Fibroblast of lung (primary cell): ENCODE measurements around the gene RABGAP1L. TPM values are rescaled to one million over a fixed set of nuclear protein-coding genes. Genes with fewer than 3 reads are reported as not detected.
"Not testable (repeated sequence)": the region's sequence is repeated elsewhere in the genome, so short reads cannot be mapped to it uniquely, and the experiment has no call there.

Source experiments
- DNase-seq, 2 donors: peaks; one replicate each; pipeline versions ENCODE4 v3.0.0 to v3.0.0-alpha.2; 2010; ENCODE audit warnings: low read depth in 2 of 2
- H2AFZ ChIP-seq: 2 replicates; pipeline ENCODE4 v1.5.1; 2012; ENCODE audit warnings: low read length, control low read depth, inconsistent platforms
- H3K27ac ChIP-seq: 2 replicates; pipeline ENCODE4 v1.5.1; 2011; ENCODE audit warnings: low read length, control low read depth; ENCODE audit not compliant: insufficient read depth
- H3K27me3 ChIP-seq: 2 replicates; pipeline ENCODE4 v1.5.1; 2011; ENCODE audit warnings: mild to moderate bottlenecking, low read length; ENCODE audit not compliant: control insufficient read depth, insufficient read depth
- H3K36me3 ChIP-seq: 2 replicates; pipeline ENCODE4 v1.5.1; 2011; ENCODE audit warnings: low read length; ENCODE audit not compliant: control insufficient read depth, insufficient read depth
- H3K4me1 ChIP-seq: 2 replicates; pipeline ENCODE4 v1.5.1; 2011; ENCODE audit warnings: low read length; ENCODE audit not compliant: control insufficient read depth, insufficient read depth; ENCODE audit errors: extremely low read depth
- H3K4me2 ChIP-seq: 2 replicates; pipeline ENCODE4 v1.5.1; 2011; ENCODE audit warnings: low read length, control low read depth; ENCODE audit not compliant: insufficient read depth; ENCODE audit errors: extremely low read depth
- H3K4me3 ChIP-seq, 4 experiments: fragments of 200-600 bp in 1 of 4; sonication (generic) in 1 of 4; replicated peaks in 1 of 4; 2 replicates each; pipeline ENCODE4 v1.5.1; 2011 to 2016; ENCODE audit warnings: low read length in 4 of 4, low read depth in 3 of 4, mild to moderate bottlenecking in 3 of 4, control low read depth in 2 of 4, inconsistent platforms in 1 of 4, mixed read lengths in 1 of 4; ENCODE audit not compliant: insufficient read depth in 1 of 4; ENCODE audit errors: control extremely low read depth in 1 of 4
- H3K79me2 ChIP-seq: 2 replicates; pipeline ENCODE4 v1.5.1; 2012; ENCODE audit warnings: mild to moderate bottlenecking, low read length, inconsistent platforms; ENCODE audit not compliant: control insufficient read depth, insufficient read depth
- H3K9ac ChIP-seq: 2 replicates; pipeline ENCODE4 v1.5.1; 2011; ENCODE audit warnings: mild to moderate bottlenecking, low read length, control low read depth; ENCODE audit not compliant: insufficient read depth
- H3K9me3 ChIP-seq: 2 replicates; pipeline ENCODE4 v1.5.1; 2012; ENCODE audit warnings: low read depth, low read length; ENCODE audit not compliant: control insufficient read depth, insufficient read depth
- H4K20me1 ChIP-seq: 2 replicates; pipeline ENCODE4 v1.5.1; 2011; ENCODE audit warnings: low read length; ENCODE audit not compliant: control insufficient read depth, insufficient read depth; ENCODE audit errors: extremely low read depth
- CTCF ChIP-seq, 2 donors: IDR thresholded peaks in 1 of 2; conservative IDR thresholded peaks in 1 of 2; 1 replicate in 1 of 2; 2 replicates in 1 of 2; pipeline ENCODE4 v1.5.1; 2011 to 2012; ENCODE audit warnings: low read length in 2 of 2, control low read depth in 1 of 2, inconsistent platforms in 1 of 2, low read depth in 1 of 2, mild to moderate bottlenecking in 1 of 2
- EZH2 ChIP-seq: IDR thresholded peaks from 2 replicates; pipeline ENCODE4 v1.5.1; 2012; ENCODE audit warnings: low read length, control low read depth, mild to moderate bottlenecking; ENCODE audit errors: missing control alignments
- polyA plus RNA-seq, 2 donors: library from polyadenylated mRNA; depleted of rRNA in 1 of 2; stranded (reverse) in 1 of 2; unstranded in 1 of 2; fragments of >200 nt; gene quantifications; 2 replicates each; pipeline ENCODE4 v1.2.1, GENCODE V29; 2011 to 2012; ENCODE audit warnings: missing spikeins in 1 of 2
- total RNA-seq: library from RNA; depleted of rRNA; stranded (reverse); fragments of >200 nt; gene quantifications from 2 replicates; pipeline ENCODE4 v1.2.1, GENCODE V29; 2014

RABGAP1L gene
- total and polyA plus RNA-seq, 2 donors (not counting 1 experiment from before 2014, with no cell fraction given): 33.8 to 36.5 TPM

DNA sequence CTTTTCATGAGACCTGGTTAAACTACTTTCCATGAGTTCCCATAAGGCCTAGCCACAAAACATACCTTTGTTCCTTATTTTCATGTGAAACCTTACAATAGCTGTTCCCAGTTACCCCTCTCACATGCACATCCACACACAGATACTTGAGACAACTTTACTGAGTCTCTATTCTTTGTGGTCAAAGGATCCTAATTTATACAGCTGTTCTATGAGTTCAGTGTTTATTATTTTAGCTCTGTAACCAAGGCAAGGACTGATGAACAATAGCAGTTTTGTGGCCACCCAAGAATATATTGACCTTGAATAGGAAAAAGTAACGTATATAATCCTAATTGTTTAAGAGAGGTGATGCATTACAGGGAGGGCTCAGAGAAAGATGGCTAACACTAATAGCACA is 679.9 kb downstream of the RABGAP1L start:
- H3K9me3 ChIP-seq: no peaks in the 10 kb centered on the region
- no peaks in the 10 kb centered on the region for H3K4me1 ChIP-seq
- no peak overlapping the region for H3K4me2 ChIP-seq
- H3K4me3 ChIP-seq: no peak overlapping the region
- H3K36me3 ChIP-seq: no peaks in the 10 kb centered on the region
- no peak overlapping the region for H2AFZ ChIP-seq
- peak; percentile 30 to 49 for DNase-seq
- H3K9ac ChIP-seq: no peak overlapping the region
- no peaks in the 10 kb centered on the region for H4K20me1 ChIP-seq
- no peaks in the 10 kb centered on the region for H3K79me2 ChIP-seq
- H3K27ac ChIP-seq: no peak overlapping the region
- TF ChIP-seq EZH2: no peak
- no peak for TF ChIP-seq CTCF (conservative IDR thresholded peaks at IDR 0.05 in 1 of 2, IDR thresholded peaks at IDR 0.05 in 1 of 2; ENCODE audit: low read depth in 1 of 2, low read length in 2 of 2)
- no peaks in the 10 kb centered on the region for H3K27me3 ChIP-seq

DNA sequence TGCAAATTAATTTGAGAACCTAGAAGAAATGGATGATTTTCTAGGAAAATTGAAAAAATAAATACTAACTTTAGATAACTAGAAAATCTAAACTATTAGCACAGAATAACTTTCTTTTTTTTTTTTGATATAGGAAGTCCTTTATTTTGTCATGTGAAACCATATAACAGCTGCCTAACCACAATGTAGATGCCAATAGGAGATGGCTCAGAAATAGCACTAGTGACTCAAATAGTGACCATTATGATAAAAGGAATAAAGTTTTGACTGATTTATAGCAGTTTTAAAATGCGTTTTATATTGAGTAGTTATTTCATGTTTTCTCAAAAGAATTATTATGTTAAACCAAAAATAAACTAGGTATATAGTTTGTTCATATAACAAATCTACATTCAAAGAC is 682.4 kb downstream of the RABGAP1L start:
- no peaks in the 10 kb centered on the region for H3K79me2 ChIP-seq
- no peaks in the 10 kb centered on the region for H3K27me3 ChIP-seq
- no peaks in the 10 kb centered on the region for H3K4me1 ChIP-seq
- no peak overlapping the region for H2AFZ ChIP-seq
- H3K9ac ChIP-seq: no peak overlapping the region
- no peaks in the 10 kb centered on the region for H4K20me1 ChIP-seq
- no peaks in the 10 kb centered on the region for H3K36me3 ChIP-seq
- no peak overlapping the region for H3K4me3 ChIP-seq
- TF ChIP-seq CTCF (conservative IDR thresholded peaks at IDR 0.05 in 1 of 2, IDR thresholded peaks at IDR 0.05 in 1 of 2; ENCODE audit: low read depth in 1 of 2, low read length in 2 of 2): no peak
- no peak for TF ChIP-seq EZH2
- DNase-seq: peak in 1 of 2 donors; percentile 9
- no peak overlapping the region for H3K27ac ChIP-seq
- H3K4me2 ChIP-seq: no peak overlapping the region
- H3K9me3 ChIP-seq: no peaks in the 10 kb centered on the region

DNA sequence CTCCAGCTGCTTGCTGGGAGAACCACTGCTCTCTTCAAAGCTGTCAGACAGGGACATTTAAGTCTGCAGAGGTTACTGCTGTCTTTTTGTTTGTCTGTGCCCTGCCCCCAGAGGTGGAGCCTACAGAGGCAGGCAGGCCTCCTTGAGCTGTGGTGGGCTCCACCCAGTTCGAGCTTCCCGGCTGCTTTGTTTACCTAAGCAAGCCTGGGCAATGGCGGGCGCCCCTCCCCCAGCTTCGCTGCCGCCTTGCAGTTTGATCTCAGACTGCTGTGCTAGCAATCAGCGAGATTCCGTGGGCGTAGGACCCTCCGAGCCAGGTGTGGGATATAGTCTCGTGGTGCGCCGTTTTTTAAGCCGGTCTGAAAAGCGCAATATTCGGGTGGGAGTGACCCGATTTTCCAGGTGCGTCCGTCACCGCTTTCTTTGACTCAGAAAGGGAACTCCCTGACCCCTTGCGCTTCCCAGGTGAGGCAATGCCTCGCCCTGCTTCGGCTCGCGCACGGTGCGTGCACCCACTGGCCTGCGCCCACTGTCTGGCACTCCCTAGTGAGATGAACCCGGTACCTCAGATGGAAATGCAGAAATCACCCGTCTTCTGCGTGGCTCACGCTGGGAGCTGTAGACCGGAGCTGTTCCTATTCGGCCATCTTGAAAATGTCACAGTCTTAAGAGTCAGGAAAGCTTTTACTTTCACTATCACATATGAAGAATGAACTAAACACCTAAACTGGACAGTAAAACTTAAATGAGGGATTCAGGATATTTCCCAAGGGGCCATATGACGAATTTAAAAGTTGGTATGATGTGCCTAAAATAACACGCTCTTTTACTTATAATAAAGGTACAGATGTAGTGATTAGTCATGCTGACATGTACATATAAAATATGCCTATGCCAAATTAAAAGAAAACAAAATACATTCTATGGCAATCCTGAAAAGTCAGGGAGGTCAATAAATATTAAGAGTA is 689.6 kb downstream of the RABGAP1L start:
- not testable (repeated sequence) for H2AFZ ChIP-seq, H3K9ac ChIP-seq, H3K4me1 ChIP-seq, H4K20me1 ChIP-seq, H3K27ac ChIP-seq, H3K27me3 ChIP-seq, H3K9me3 ChIP-seq, H3K79me2 ChIP-seq, H3K36me3 ChIP-seq, H3K4me3 ChIP-seq, DNase-seq, H3K4me2 ChIP-seq
